ENCODE measurements around the gene GPR137. TPM values are rescaled to one million over a fixed set of nuclear protein-coding genes. Genes with fewer than 3 reads are reported as not detected.
A peak's percentile ranks its signal among the peaks of the same experiment; 100 is the strongest.

Gene GPR137
- total RNA-seq, 1 donor from 2014 or later: 57.8 TPM

DNA sequence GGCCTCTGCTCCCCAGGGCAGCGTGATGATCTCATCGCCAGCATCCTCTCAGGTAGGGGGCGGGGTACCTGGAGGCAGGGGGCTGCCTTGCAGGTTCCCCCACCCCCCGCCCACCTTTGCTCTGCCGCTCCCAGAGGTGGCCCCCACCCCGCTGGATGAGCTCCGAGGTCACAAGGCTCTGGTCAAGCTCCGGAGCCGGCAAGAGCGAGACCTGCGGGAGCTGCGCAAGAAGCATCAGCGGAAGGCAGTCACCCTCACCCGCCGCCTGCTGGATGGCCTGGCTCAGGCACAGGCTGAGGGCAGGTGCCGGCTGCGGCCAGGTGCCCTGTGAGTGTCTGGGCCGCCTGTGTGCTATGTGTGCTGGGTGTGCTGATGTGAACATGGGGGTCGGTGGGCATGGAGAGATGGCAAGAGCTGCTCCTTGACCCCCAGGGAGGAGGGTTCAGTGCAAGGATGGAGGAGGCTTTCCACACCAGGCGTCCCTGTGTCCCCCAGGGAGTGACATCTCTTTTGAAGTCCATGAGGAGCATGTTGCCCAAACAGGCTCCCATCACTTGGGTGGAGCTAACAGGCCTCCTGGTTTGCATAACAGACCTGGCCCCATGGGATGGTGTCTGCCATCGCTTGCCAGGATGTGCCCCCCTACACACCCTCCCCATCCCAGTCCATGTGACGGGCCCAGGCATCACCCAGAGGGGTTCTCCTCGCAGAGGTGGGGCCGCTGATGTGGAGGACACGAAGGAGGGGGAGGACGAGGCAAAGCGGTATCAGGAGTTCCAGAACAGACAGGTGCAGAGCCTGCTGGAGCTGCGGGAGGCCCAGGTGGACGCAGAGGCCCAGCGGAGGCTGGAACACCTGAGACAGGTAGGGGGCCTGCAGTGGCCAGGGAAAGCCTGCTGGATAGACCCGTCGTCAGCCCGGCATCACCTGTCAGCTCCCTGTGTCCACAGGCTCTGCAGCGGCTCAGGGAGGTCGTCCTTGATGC, 20.2 kb upstream of the GPR137 start:
- no peak overlapping the region for H3K27ac Mint-ChIP-seq (ENCODE audit: unreplicated experiment)
- TF ChIP-seq, protein P1, sequence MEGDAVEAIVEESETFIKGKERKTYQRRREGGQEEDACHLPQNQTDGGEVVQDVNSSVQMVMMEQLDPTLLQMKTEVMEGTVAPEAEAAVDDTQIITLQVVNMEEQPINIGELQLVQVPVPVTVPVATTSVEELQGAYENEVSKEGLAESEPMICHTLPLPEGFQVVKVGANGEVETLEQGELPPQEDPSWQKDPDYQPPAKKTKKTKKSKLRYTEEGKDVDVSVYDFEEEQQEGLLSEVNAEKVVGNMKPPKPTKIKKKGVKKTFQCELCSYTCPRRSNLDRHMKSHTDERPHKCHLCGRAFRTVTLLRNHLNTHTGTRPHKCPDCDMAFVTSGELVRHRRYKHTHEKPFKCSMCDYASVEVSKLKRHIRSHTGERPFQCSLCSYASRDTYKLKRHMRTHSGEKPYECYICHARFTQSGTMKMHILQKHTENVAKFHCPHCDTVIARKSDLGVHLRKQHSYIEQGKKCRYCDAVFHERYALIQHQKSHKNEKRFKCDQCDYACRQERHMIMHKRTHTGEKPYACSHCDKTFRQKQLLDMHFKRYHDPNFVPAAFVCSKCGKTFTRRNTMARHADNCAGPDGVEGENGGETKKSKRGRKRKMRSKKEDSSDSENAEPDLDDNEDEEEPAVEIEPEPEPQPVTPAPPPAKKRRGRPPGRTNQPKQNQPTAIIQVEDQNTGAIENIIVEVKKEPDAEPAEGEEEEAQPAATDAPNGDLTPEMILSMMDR (IDR thresholded peaks at IDR 0.05): no peak
- peaks cover 21% of the 10 kb centered on the region for H3K4me1 Mint-ChIP-seq (ENCODE audit: low read depth)
- H3K4me3 Mint-ChIP-seq (ENCODE audit: unreplicated experiment): no peak overlapping the region
- H3K9me3 Mint-ChIP-seq (ENCODE audit: low read depth): no peaks in the 10 kb centered on the region
- H3K27me3 Mint-ChIP-seq (ENCODE audit: low read depth): no peaks in the 10 kb centered on the region
- H3K36me3 Mint-ChIP-seq (ENCODE audit: low read depth): peaks cover 17% of the 10 kb centered on the region
- DNase-seq (ENCODE audit: low spot score): no peak

DNA sequence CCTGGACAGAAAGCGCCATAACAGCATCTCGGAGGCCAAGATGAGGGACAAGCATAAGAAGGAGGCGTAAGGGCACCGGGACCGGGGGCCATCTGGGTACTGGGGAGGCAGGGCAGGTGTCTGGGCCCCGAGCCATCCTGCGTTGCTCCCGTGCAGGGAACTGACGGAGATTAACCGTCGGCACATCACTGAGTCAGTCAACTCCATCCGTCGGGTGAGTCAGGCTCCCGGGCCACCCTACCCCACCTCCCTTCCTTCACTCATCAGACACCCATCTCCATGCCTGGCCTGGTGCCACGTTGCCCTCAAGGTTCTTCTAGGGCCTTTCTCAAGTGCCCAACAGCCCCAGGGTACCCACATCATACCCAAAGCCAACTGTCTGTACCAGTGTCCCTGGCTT, 19.3 kb upstream of the GPR137 start:
- no peak overlapping the region for H3K4me3 Mint-ChIP-seq (ENCODE audit: unreplicated experiment)
- DNase-seq (ENCODE audit: low spot score): no peak
- H3K27ac Mint-ChIP-seq (ENCODE audit: unreplicated experiment): no peak overlapping the region
- peaks cover 17% of the 10 kb centered on the region for H3K36me3 Mint-ChIP-seq (ENCODE audit: low read depth)
- H3K4me1 Mint-ChIP-seq (ENCODE audit: low read depth): peaks cover 21% of the 10 kb centered on the region
- no peaks in the 10 kb centered on the region for H3K9me3 Mint-ChIP-seq (ENCODE audit: low read depth)
- TF ChIP-seq, protein P1 (IDR thresholded peaks at IDR 0.05): no peak
- no peaks in the 10 kb centered on the region for H3K27me3 Mint-ChIP-seq (ENCODE audit: low read depth)

DNA sequence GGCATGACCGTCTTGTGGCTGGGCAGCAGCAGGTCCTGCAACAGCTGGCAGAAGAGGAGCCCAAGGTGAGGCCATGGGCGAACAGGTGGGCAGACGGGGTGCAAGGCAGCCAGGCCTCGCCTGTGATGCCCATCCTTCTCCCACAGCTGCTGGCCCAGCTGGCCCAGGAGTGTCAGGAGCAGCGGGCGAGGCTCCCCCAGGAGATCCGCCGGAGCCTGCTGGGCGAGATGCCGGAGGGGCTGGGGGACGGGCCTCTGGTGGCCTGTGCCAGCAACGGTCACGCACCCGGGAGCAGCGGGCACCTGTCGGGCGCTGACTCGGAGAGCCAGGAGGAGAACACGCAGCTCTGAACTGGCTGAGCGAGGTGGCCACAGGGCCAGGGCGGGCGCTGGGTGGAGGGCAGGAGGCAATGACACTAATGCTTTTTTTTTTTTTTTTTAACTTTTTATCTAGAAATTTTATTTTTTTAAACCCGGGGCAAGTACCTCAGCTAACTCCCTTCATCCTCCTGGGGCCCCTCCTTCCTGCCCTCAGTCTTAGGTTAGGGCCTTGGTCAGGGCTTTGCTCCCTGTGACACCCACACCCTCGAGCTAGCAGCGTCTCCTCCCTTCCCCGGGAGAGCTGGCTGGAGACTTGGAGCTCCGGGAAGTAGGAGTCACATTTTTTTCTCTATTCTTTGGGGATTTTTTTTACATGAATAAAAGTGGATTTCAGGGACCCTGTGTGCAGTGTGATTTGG, 18.3 kb upstream of the GPR137 start:
- no peak for DNase-seq (ENCODE audit: low spot score)
- peaks cover 14% of the 10 kb centered on the region for H3K36me3 Mint-ChIP-seq (ENCODE audit: low read depth)

DNA sequence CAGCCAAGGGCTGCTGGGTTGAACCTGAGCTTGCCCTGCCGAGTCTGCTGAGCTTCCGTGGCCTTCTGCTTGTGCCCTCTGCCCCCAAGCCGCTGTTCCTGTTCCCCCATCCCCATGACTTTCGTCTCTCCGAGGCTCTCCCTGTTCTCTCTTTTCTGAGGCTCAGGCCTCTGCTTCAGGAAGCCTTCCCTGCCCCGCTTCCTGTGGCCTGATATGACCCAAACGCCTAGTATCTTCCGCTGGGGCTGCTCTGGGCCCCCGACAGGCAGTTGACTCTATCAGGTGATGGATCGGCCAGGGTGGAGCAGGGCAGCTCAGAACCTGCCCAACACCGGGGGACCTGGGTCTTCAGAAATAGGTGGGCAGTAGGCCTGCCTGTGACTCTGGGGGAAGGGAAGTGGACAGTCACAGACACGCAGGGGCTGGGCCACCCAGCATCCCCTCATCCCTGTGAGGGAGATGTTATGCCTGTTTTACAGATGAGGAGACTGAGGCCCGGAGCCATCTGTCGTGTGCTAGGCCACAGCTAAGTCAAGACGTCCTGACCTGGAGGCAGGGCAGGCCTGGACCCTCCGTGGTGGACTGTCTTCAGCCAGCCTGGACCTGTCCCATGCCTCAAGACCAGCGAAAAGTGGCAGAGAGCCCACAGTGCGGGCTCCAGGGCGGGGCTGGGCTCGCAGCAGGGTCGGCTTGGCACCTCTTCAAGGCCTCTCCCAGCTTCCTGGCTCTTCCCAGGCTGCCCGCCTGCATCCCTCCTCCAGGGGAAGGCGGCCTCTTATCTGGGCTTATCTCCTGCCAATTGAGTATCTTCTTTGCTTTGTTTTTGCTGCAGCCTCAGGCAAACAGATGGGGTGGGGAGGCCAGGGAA, 17.4 kb upstream of the GPR137 start:
- Mint-ChIP-seq H3K27ac (ENCODE audit: unreplicated experiment) (peak overlapping the region; percentile 99), H3K36me3 (ENCODE audit: low read depth) (peaks cover 8% of the 10 kb centered on the region), H3K9me3 (ENCODE audit: low read depth) (no peaks in the 10 kb centered on the region), H3K27me3 (ENCODE audit: low read depth) (no peaks in the 10 kb centered on the region), H3K4me3 (ENCODE audit: unreplicated experiment) (peak overlapping the region; percentile 91), H3K4me1 (ENCODE audit: low read depth) (peaks cover 26% of the 10 kb centered on the region)
- TF ChIP-seq, protein P1 (IDR thresholded peaks at IDR 0.05): no peak
- no peak for DNase-seq (ENCODE audit: low spot score)

More for the DNA sequence above, 18.3 kb upstream of the GPR137 start:
- H3K27me3 Mint-ChIP-seq (ENCODE audit: low read depth): no peaks in the 10 kb centered on the region
- H3K4me3 Mint-ChIP-seq (ENCODE audit: unreplicated experiment): no peak overlapping the region
- H3K4me1 Mint-ChIP-seq (ENCODE audit: low read depth): peaks cover 29% of the 10 kb centered on the region
- TF ChIP-seq, protein P1 (IDR thresholded peaks at IDR 0.05): no peak
- no peaks in the 10 kb centered on the region for H3K9me3 Mint-ChIP-seq (ENCODE audit: low read depth)
- H3K27ac Mint-ChIP-seq (ENCODE audit: unreplicated experiment): peak overlapping the region; percentile 99

Measured in chondrocyte (in vitro differentiated cells).